OCI-LY1 (cell line): ENCODE data around the gene HNRNPA0.

Experiments
- EZH2 ChIP-seq: fragments of 200-600 bp; sonication (generic), shearing (Covaris generic); IDR thresholded peaks from 2 replicates; pipeline ENCODE4 v1.8.0; 2017; ENCODE audit warnings: borderline replicate concordance, mixed run types, mild to moderate bottlenecking, antibody characterized with exemption, low read length, moderate library complexity, mixed read lengths
- TF ChIP-seq, protein P1 (sequence below): fragments of 200-600 bp; sonication (generic), shearing (Covaris generic); IDR thresholded peaks from 2 replicates; pipeline ENCODE4 v1.5.1; 2017; ENCODE audit warnings: mild to moderate bottlenecking, antibody characterized with exemption, low read length, moderate library complexity, mixed read lengths

DNA sequence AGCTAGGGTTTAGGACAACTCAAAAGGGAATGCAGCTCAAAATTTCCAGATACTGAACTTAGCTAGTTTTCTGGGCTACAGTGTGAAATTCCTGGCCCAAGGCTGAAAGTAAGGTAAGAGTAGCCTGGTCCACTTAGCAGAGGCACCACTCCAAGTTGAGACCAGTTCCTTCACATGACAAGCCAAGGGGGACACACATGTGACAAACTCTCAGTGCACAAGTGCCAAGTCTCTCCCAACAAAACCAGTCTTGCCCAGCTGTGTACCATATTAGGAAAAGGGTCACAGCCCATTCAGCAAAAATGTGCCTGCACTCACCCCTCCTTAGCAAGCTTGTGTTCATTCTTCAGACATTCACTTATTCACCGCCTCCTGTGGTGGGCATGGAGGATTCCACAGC, 46.1 kb downstream of the HNRNPA0 start:
- TF ChIP-seq EZH2 = no peak
- TF ChIP-seq, protein P1, sequence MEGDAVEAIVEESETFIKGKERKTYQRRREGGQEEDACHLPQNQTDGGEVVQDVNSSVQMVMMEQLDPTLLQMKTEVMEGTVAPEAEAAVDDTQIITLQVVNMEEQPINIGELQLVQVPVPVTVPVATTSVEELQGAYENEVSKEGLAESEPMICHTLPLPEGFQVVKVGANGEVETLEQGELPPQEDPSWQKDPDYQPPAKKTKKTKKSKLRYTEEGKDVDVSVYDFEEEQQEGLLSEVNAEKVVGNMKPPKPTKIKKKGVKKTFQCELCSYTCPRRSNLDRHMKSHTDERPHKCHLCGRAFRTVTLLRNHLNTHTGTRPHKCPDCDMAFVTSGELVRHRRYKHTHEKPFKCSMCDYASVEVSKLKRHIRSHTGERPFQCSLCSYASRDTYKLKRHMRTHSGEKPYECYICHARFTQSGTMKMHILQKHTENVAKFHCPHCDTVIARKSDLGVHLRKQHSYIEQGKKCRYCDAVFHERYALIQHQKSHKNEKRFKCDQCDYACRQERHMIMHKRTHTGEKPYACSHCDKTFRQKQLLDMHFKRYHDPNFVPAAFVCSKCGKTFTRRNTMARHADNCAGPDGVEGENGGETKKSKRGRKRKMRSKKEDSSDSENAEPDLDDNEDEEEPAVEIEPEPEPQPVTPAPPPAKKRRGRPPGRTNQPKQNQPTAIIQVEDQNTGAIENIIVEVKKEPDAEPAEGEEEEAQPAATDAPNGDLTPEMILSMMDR = no peak
